ENCODE measurements around the gene NAT10. TPM values are rescaled to one million over a fixed set of nuclear protein-coding genes. Genes with fewer than 3 reads are reported as not detected.

Gene NAT10
- total RNA-seq, 1 experiment from 2014 or later, result 48.7 TPM

GRCh38 chr11:34120651-34121050, 15.2 kb downstream of the NAT10 start:
- Histone ChIP-seq H3K4me1 (ENCODE audit: insufficient read depth, low read length) (no peaks in the 10 kb centered on the region), H3K27me3 (ENCODE audit: low read length) (no peaks in the 10 kb centered on the region), H3K36me3 (ENCODE audit: low read depth, low read length) (peaks cover 66% of the 10 kb centered on the region), H3K4me3 (ENCODE audit: low read length) (no peak overlapping the region), H3F3A (ENCODE audit: low read length, unreplicated experiment) (no peaks in the 10 kb centered on the region), H3K9ac (ENCODE audit: low read length) (no peak overlapping the region), H3K9me2 (replicated peaks; ENCODE audit: low read length) (no peaks in the 10 kb centered on the region), H2AFZ (ENCODE audit: low read length) (no peak overlapping the region), H3K27ac (ENCODE audit: low read length) (no peak overlapping the region), H3K79me2 (ENCODE audit: low read length) (no peaks in the 10 kb centered on the region), H4K20me1 (ENCODE audit: low read length) (no peaks in the 10 kb centered on the region), H3K4me2 (ENCODE audit: low read length) (no peak overlapping the region), H3K9me3 (ENCODE audit: low read length) (no peaks in the 10 kb centered on the region)
- no TSS peak for BruUV-seq (replicated peaks)
- ATAC-seq (no peak), DNase-seq (no peak)
- intact Hi-C loops (cut with micrococcal nuclease), result no loop called here
- TF ChIP-seq CTCF (conservative IDR thresholded peaks at IDR 0.05; ENCODE audit: low read depth, low read length) (no peak), EZH2 (IDR thresholded peaks at IDR 0.05; ENCODE audit: low read length, unreplicated experiment) (no peak)
- ChIA-PET POLR2A (ENCODE audit: unreplicated experiment) (no interaction called here), CTCF (no interaction called here)

GRCh38 chr11:34124885-34125668, 19.6 kb downstream of the NAT10 start:
- CTCF ChIA-PET, result no interaction called here
- POLR2A ChIA-PET (ENCODE audit: unreplicated experiment), result no interaction called here
- no peaks in the 10 kb centered on the region for H3K4me1 ChIP-seq (ENCODE audit: insufficient read depth, low read length)
- intact Hi-C loops (cut with micrococcal nuclease), result no loop called here
- H3K4me3 ChIP-seq (ENCODE audit: low read length), result no peak overlapping the region
- H3K9me2 ChIP-seq (replicated peaks; ENCODE audit: low read length), result no peaks in the 10 kb centered on the region
- DNase-seq, result no peak
- peaks cover 52% of the 10 kb centered on the region for H3K36me3 ChIP-seq (ENCODE audit: low read depth, low read length)
- no peak overlapping the region for H3K4me2 ChIP-seq (ENCODE audit: low read length)
- no peaks in the 10 kb centered on the region for H3K27me3 ChIP-seq (ENCODE audit: low read length)
- H4K20me1 ChIP-seq (ENCODE audit: low read length), result no peaks in the 10 kb centered on the region
- H2AFZ ChIP-seq (ENCODE audit: low read length), result no peak overlapping the region
- no peak for TF ChIP-seq CTCF (conservative IDR thresholded peaks at IDR 0.05; ENCODE audit: low read depth, low read length)
- no peak for TF ChIP-seq EZH2phosphoT487 (IDR thresholded peaks at IDR 0.05; ENCODE audit: borderline replicate concordance, low read length)
- no peak for TF ChIP-seq EZH2 (IDR thresholded peaks at IDR 0.05; ENCODE audit: low read length, unreplicated experiment)
- H3K9me3 ChIP-seq (ENCODE audit: low read length), result no peaks in the 10 kb centered on the region
- no peak overlapping the region for H3K27ac ChIP-seq (ENCODE audit: low read length)
- ATAC-seq, result no peak
- no peaks in the 10 kb centered on the region for H3K79me2 ChIP-seq (ENCODE audit: low read length)
- BruUV-seq (replicated peaks), result TSS peak; percentile 8
- H3K9ac ChIP-seq (ENCODE audit: low read length), result no peak overlapping the region
- H3F3A ChIP-seq (ENCODE audit: low read length, unreplicated experiment), result no peaks in the 10 kb centered on the region
